NB4 (cell line): ENCODE measurements around the gene MINDY4.

ENCODE experiments used
- CTCF ChIP-seq: IDR thresholded peaks from one replicate; pipeline ENCODE4 v1.5.1; 2012; ENCODE audit warnings: low read depth, low read length
- POLR2A ChIP-seq: IDR thresholded peaks from 2 replicates; pipeline ENCODE4 v1.6.1; 2011; ENCODE audit warnings: mild to moderate bottlenecking; ENCODE audit not compliant: insufficient read length; ENCODE audit errors: extremely low read depth

- TF ChIP-seq POLR2A, result no peak
- TF ChIP-seq CTCF, result no peak
Observed at GRCh38 chr7:30863706-30864035, 92.5 kb downstream of the MINDY4 start.
